Esophagus squamous epithelium (tissue), 4 donors: ENCODE data around the gene B3GNT4.

Source experiments
- POLR2A ChIP-seq, 4 donors: fragments of 450-650 bp; IDR thresholded peaks; one replicate each; pipeline ENCODE4 v1.6.1; 2017; ENCODE audit warnings: antibody characterized with exemption in 4 of 4, mild to moderate bottlenecking in 4 of 4, moderate library complexity in 3 of 4
- TF ChIP-seq, protein P1 (sequence below), 6 experiments: fragments of 450-650 bp in 4 of 6; fragments of 200-600 bp in 2 of 6; sonication (generic) in 2 of 6; IDR thresholded peaks; one replicate each; pipeline ENCODE4 v1.5.1; 2016 to 2019; ENCODE audit warnings: antibody characterized with exemption in 6 of 6, mild to moderate bottlenecking in 4 of 6, moderate library complexity in 4 of 6

DNA sequence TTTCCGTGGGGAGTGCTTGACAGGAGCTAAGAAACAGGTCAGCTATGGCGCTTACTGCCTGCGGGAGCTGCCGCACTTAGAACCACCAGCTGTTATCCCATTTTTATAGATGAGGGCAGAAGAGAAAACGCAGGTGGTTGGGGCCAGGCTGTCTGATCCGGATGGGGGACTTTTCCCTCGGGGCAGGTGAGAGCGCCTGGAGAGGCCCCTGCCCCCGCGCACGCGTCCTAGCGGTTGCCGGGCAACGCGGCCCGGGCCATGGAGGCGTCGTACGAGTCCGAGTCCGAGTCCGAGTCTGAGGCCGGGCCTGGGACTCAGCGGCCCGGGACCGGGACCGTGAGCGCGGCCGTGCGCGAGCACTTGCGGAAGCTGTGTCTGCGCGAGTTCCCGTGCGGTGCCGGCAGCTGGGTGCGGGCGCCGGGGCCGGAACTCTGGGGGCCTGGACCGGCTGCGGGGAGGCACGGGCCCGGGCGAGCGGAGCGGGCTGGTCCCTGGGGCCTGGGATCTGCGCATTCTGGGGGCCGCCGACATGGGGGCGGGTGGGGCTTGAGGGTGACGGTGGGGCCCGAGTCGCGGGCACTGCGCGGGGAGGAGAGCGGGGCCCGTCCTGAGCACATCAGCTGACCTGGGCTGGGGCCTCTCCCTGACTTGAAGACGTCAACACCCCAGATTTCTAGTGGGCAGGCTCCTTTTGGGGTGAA, 20.5 kb upstream of the B3GNT4 start, which contains the start of gene LRRC43:
- TF ChIP-seq, protein P1, sequence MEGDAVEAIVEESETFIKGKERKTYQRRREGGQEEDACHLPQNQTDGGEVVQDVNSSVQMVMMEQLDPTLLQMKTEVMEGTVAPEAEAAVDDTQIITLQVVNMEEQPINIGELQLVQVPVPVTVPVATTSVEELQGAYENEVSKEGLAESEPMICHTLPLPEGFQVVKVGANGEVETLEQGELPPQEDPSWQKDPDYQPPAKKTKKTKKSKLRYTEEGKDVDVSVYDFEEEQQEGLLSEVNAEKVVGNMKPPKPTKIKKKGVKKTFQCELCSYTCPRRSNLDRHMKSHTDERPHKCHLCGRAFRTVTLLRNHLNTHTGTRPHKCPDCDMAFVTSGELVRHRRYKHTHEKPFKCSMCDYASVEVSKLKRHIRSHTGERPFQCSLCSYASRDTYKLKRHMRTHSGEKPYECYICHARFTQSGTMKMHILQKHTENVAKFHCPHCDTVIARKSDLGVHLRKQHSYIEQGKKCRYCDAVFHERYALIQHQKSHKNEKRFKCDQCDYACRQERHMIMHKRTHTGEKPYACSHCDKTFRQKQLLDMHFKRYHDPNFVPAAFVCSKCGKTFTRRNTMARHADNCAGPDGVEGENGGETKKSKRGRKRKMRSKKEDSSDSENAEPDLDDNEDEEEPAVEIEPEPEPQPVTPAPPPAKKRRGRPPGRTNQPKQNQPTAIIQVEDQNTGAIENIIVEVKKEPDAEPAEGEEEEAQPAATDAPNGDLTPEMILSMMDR (IDR thresholded peaks at IDR 0.05): no peak
- TF ChIP-seq POLR2A (IDR thresholded peaks at IDR 0.05): no peak
